Measurements from ENCODE around the gene FGL2.
"Not testable (repeated sequence)": the region's sequence is repeated elsewhere in the genome, so short reads cannot be mapped to it uniquely, and the experiment has no call there.

Gene FGL2

DNA sequence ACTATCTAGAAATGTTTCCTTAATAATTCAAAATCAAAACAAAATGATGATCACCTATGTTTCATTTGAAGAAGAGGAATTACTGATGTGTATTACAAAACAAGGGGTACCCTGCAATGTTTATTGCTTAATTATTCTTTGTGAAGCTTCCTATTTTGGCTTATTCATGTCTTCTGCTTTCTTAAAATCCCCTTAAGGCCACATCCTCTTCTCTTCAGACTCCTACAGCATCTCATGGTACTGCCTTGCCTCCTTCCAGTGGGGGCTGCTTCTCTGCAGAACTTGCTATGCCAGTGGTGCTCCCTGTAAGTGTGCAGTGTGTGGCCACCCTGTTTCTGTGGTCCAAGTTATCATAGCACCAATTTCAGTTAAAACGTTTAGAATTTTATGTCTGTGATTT, 42.2 kb downstream of the FGL2 start:
- no peak overlapping the region for H3K27ac ChIP-seq
- no peak for TF ChIP-seq ZFX (IDR thresholded peaks at IDR 0.05; ENCODE audit: borderline replicate concordance)
- TF ChIP-seq, protein P1, sequence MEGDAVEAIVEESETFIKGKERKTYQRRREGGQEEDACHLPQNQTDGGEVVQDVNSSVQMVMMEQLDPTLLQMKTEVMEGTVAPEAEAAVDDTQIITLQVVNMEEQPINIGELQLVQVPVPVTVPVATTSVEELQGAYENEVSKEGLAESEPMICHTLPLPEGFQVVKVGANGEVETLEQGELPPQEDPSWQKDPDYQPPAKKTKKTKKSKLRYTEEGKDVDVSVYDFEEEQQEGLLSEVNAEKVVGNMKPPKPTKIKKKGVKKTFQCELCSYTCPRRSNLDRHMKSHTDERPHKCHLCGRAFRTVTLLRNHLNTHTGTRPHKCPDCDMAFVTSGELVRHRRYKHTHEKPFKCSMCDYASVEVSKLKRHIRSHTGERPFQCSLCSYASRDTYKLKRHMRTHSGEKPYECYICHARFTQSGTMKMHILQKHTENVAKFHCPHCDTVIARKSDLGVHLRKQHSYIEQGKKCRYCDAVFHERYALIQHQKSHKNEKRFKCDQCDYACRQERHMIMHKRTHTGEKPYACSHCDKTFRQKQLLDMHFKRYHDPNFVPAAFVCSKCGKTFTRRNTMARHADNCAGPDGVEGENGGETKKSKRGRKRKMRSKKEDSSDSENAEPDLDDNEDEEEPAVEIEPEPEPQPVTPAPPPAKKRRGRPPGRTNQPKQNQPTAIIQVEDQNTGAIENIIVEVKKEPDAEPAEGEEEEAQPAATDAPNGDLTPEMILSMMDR (IDR thresholded peaks at IDR 0.05) = no peak

DNA sequence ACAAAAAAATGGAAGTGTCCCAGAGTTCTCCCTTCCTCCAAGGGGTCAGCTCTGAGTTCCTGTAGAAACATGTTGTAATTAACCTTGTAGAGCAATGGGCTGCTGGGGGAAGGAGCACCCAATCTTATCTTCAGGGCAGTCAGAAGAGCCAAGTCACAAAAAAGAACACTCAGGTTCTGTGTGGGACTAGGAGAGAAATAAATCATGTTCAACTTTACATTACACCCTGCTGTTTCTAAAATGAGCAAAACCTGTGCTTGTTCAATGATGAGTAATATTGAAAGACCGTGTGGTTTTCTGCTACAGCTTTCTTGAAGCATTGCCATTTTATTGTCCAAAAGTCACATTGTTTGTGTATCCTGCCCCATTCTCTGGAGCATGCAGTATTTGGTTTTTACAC, 42.6 kb downstream of the FGL2 start:
- not testable (repeated sequence) for H3K27ac ChIP-seq

DNA sequence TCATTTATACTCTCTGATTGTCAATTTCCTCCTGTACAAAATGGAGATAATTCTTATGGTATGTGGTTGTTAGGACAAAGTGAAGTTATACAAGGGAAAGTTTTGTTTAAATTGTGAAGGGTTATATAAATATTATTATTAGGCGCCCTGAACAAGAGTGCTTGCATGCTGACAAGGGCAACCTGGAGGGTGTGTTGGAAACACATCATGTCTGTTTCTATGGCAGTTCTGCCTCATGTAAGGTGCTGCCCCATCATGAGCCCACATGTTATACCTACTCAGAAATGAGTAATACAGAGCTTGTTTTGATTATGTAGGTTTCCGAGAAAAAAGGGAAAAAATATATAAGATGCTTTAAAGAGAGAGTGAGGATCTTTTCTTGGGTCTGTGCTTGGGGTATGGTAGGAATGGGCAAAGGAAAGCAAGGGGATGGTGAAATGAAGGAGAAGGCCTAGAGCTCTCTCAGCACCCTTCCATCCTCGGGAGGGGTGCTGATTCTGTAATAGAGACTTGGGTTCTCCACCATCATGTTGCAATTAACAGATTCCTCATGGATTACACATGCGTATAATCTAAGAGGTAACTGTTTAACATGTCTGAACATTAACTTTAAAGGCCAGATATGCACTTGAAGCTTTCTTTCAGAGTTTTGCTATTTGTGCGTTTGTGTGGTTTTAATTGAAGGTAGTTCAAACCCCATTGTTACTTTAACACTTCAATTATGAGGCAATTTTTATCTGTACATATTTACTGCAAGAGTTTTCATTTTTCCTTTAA, 43.8 kb downstream of the FGL2 start:
- H3K27ac ChIP-seq = not testable (repeated sequence)

DNA sequence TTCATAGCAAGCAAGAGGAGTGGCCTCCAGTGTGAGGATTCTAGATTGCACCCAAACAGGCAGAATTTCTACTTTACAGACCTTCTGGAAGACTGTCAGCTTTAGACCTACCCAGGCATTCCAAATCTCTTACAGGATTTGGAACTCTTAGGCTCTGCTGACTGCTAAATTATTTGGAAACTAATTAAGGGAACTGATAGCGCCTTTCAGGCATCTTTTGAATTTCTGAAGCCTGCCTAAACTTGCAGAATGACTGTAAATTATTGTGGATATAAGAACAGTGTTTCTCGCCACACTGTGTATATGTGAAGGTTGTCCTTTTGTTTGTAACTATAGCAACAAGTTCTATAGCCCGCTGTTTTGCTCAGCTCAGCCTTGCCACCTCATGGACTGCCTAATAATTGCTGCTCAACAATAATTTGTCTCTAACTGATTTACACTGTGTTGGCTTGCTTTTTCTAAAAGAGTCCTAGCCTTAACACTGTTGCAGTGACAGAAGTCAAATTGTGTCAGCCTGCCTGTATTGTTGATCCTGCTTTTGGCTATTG, 44.6 kb downstream of the FGL2 start:
- not testable (repeated sequence) for H3K27ac ChIP-seq

DNA sequence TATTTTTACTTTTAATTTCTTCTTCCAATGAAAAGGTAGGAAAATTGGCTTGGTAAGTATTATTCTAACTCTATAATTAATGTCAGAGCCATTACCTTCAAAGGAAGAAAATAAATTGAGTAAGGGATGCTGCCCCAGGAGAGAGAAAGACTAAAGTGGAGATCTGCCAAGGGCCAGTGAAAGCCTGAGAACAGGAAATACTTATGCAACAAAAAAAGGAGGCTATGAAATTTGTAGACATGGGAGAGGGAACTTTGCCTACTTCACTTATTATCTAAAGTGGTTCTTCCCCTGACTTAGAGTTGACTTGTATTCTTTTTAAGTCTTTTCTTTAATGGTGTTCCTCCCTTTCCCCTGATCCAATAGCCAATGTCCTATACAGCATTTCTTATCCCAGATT, 47.4 kb downstream of the FGL2 start:
- not testable (repeated sequence) for H3K27ac ChIP-seq

Measured in 22Rv1 (cell line).